ENCODE data around the gene PIAS1. TPM values are rescaled to one million over a fixed set of nuclear protein-coding genes. Genes with fewer than 3 reads are reported as not detected.

PIAS1 gene
- total RNA-seq, 1 experiment from 2014 or later, result 32.9 TPM

DNA sequence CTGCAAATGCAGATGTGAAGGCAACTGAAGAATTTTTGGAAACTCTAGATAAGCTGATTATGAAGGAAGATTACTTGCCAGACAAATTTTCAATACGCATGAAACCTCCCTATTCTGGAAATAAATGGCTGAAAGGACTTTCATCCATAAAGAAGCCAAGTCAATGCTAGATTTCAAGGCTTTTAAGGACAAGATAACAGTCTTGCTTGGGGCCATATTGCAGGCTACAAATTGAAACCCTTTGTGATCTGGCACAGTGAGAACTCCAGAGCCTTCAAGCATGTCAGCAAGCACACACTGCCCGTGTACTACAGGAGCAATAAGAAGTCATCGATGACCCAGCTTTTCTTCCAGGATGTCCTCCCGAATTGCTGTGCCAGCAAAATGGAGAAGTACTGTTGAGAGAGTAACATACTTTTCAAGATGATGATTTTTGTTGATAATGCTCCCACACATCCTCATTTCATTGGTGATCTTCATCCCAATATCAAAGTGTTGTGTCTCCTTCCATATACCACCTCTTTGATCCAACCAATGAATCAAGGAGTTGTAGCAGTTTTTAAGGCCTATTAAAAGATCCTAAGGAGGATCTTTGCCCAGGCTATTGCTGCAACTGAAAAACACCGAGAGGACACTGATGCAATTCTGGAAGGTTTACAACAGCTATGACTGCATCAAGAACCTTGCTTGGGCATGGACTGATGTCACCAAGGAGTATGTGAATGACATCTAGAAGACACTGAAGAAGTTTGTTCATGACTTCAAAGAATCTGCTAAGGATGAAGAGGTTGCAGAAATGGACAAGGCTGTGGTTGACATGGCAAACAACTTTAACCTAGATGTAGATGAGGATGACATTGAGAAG, 130.7 kb downstream of the PIAS1 start:
- POLR2A ChIA-PET, result interaction anchor here (0.6 to 1.8 kb wide), 6 partner anchors 8 to 44 kb away, joined by 3 to 9 read pairs (median 4); no protein-coding TSS in a partner anchor
- peaks cover 94% of the 10 kb centered on the region for H3K36me3 Mint-ChIP-seq (ENCODE audit: insufficient read depth, unreplicated experiment)
- H3K27me3 Mint-ChIP-seq (ENCODE audit: insufficient read depth, unreplicated experiment), result no peaks in the 10 kb centered on the region
- H3K9me3 Mint-ChIP-seq (ENCODE audit: unreplicated experiment), result no peaks in the 10 kb centered on the region
- no TSS peak for BruUV-seq (replicated peaks)
- intact Hi-C loops (cut with micrococcal nuclease), result no loop called here
- H3K4me1 Mint-ChIP-seq (ENCODE audit: insufficient read depth, unreplicated experiment), result peaks cover 29% of the 10 kb centered on the region
- DNase-seq (ENCODE audit: unreplicated experiment), result no peak
- CTCF ChIA-PET, result interaction anchor here (0.8 to 1.3 kb wide), 3 partner anchors 26 to 321 kb away, joined by 3 read pairs; no protein-coding TSS in a partner anchor
- H3K4me3 Mint-ChIP-seq (ENCODE audit: unreplicated experiment), result no peak overlapping the region
- no peak for TF ChIP-seq CTCF (IDR thresholded peaks at IDR 0.05; ENCODE audit: unreplicated experiment)
- no peak overlapping the region for H3K27ac Mint-ChIP-seq (ENCODE audit: low read depth, unreplicated experiment)

DNA sequence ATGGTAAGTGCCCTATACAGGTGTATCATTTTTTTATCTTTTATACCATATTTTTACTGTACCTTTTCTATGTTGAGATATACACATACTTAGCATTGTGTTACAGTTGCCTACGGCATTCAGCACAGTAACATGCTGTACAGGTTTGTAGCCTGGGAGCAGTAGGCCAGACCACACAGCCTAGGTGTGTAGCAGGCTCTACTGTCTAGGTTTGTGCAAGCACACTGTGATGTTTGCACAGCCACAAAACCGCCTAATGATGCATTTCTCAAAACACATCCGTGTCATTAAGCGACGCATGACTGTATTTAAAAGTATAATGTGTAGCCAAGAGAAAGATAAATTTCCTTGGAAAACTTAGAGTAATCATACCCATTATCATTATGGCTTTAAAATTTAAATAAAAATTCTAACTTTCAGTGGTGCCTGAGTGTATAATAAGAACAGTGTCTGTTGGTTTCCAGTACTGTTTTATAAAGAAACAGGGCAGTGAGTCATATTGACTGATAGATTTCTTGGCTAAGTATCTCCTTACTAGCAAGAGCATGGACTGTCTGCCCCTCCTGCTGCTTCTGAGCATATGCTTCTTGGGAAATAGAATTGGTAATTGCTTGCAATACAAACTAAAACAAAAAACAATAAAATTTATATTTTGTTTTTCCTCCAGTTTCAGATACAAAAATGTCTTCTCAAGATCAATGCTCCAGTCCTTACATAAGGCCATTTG, 132.7 kb downstream of the PIAS1 start:
- H3K4me1 Mint-ChIP-seq (ENCODE audit: insufficient read depth, unreplicated experiment), result peaks cover 29% of the 10 kb centered on the region
- no peak overlapping the region for H3K4me3 Mint-ChIP-seq (ENCODE audit: unreplicated experiment)
- peak overlapping the region; percentile 55 for H3K27ac Mint-ChIP-seq (ENCODE audit: low read depth, unreplicated experiment)
- intact Hi-C loops (cut with micrococcal nuclease), result no loop called here
- no TSS peak for BruUV-seq (replicated peaks)
- POLR2A ChIA-PET, result interaction anchor here (0.8 kb wide), 1 partner anchor 333 kb away, joined by 3 read pairs; no protein-coding TSS in a partner anchor
- TF ChIP-seq CTCF (IDR thresholded peaks at IDR 0.05; ENCODE audit: unreplicated experiment), result no peak
- H3K36me3 Mint-ChIP-seq (ENCODE audit: insufficient read depth, unreplicated experiment), result peaks cover 95% of the 10 kb centered on the region
- DNase-seq (ENCODE audit: unreplicated experiment), result peak; percentile 59
- no peaks in the 10 kb centered on the region for H3K27me3 Mint-ChIP-seq (ENCODE audit: insufficient read depth, unreplicated experiment)
- CTCF ChIA-PET, result interaction anchor here (1.3 kb wide), 1 partner anchor 32 kb away, joined by 3 read pairs; no protein-coding TSS in a partner anchor
- H3K9me3 Mint-ChIP-seq (ENCODE audit: unreplicated experiment), result no peaks in the 10 kb centered on the region

GRCh38 chr15:68187559-68187958, 133.4 kb downstream of the PIAS1 start:
- DNase-seq (ENCODE audit: unreplicated experiment), result peak; percentile 88
- peaks cover 98% of the 10 kb centered on the region for H3K36me3 Mint-ChIP-seq (ENCODE audit: insufficient read depth, unreplicated experiment)

More at GRCh38 chr15:68187559-68187958, 133.4 kb downstream of the PIAS1 start:
- ChIA-PET CTCF (no interaction called here), POLR2A (no interaction called here)
- no peaks in the 10 kb centered on the region for H3K9me3 Mint-ChIP-seq (ENCODE audit: unreplicated experiment)
- H3K4me1 Mint-ChIP-seq (ENCODE audit: insufficient read depth, unreplicated experiment), result peaks cover 29% of the 10 kb centered on the region
- no peak for TF ChIP-seq CTCF (IDR thresholded peaks at IDR 0.05; ENCODE audit: unreplicated experiment)
- no TSS peak for BruUV-seq (replicated peaks)
- intact Hi-C loops (cut with micrococcal nuclease), result no loop called here
- peak overlapping the region; percentile 58 for H3K4me3 Mint-ChIP-seq (ENCODE audit: unreplicated experiment)
- H3K27ac Mint-ChIP-seq (ENCODE audit: low read depth, unreplicated experiment), result peak overlapping the region; percentile 55
- H3K27me3 Mint-ChIP-seq (ENCODE audit: insufficient read depth, unreplicated experiment), result no peaks in the 10 kb centered on the region
